ENCODE measurements around the gene CORO7.

DNA sequence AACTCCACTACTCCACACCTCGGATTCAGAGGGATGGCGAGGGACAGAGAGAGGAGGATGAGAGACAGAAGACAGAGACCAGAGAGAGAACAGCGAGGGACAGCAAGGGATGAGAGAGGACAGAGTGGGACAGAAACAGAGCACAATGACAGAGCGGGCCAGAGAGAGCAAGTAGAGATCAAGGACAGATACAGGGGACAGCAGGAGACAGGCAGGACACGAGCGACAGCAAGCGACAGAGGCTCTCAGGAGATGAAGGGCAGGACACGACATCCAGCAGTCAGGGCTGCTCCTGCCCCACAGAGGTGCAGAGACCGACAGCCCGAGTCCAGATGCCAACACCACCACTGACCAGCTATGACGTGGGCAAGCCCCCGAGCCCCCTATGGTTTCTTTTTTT is 14.9 kb downstream of the CORO7 start:
- TF ChIP-seq CTCF (IDR thresholded peaks at IDR 0.05 in 4 of 5, conservative IDR thresholded peaks at IDR 0.05 in 1 of 5) (no peak), POLR2A (IDR thresholded peaks at IDR 0.05) (no peak)
